H9 (cell line): ENCODE measurements around the gene ING1. TPM values are rescaled to one million over a fixed set of nuclear protein-coding genes. Genes with fewer than 3 reads are reported as not detected.

Experiments used
- DNase-seq: peaks from one replicate; pipeline ENCODE4 v3.0.0-alpha.2; 2017
- H2AFZ ChIP-seq: one replicate; pipeline ENCODE4 v1.6.1; 2013; ENCODE audit warnings: mild to moderate bottlenecking, low read length, control low read depth, moderate library complexity
- H2AK5ac ChIP-seq: 2 replicates; pipeline ENCODE4 v1.6.1; 2013; ENCODE audit warnings: low read length, control low read depth, mixed read lengths; ENCODE audit not compliant: insufficient read length
- H2BK120ac ChIP-seq: one replicate; pipeline ENCODE4 v1.6.1; 2013; ENCODE audit warnings: low read depth, mild to moderate bottlenecking, low read length, control low read depth, inconsistent platforms; ENCODE audit not compliant: poor library complexity, severe bottlenecking
- H2BK12ac ChIP-seq: 2 replicates; pipeline ENCODE4 v1.6.1; 2013; ENCODE audit warnings: low read length, control low read depth, mixed read lengths, low read depth; ENCODE audit not compliant: insufficient read length
- H2BK15ac ChIP-seq: 2 replicates; pipeline ENCODE4 v1.6.1; 2013; ENCODE audit warnings: low read depth, low read length, control low read depth
- H2BK20ac ChIP-seq: one replicate; pipeline ENCODE4 v1.6.1; 2013; ENCODE audit warnings: low read depth, mild to moderate bottlenecking, low read length, control low read depth, inconsistent platforms; ENCODE audit not compliant: poor library complexity, severe bottlenecking
- H2BK5ac ChIP-seq: 2 replicates; pipeline ENCODE4 v1.6.1; 2013; ENCODE audit warnings: low read length, control low read depth, mixed read lengths; ENCODE audit not compliant: insufficient read length
- H3K14ac ChIP-seq: 2 replicates; pipeline ENCODE4 v1.6.1; 2013; ENCODE audit warnings: low read length, control low read depth; ENCODE audit not compliant: insufficient read depth
- H3K18ac ChIP-seq: 2 replicates; pipeline ENCODE4 v1.6.1; 2013; ENCODE audit warnings: low read depth, mild to moderate bottlenecking, mixed read lengths, low read length, control low read depth; ENCODE audit not compliant: insufficient read length
- H3K23ac ChIP-seq: 2 replicates; pipeline ENCODE4 v1.6.1; 2013; ENCODE audit warnings: low read length, control low read depth, mixed read lengths, low read depth; ENCODE audit not compliant: insufficient read length
- H3K23me2 ChIP-seq: 2 replicates; pipeline ENCODE4 v1.6.1; 2013; ENCODE audit warnings: low read depth, mild to moderate bottlenecking, mixed read lengths, low read length, control low read depth; ENCODE audit not compliant: insufficient read length, poor library complexity, severe bottlenecking
- H3K27ac ChIP-seq: 2 replicates; pipeline ENCODE4 v1.5.1; 2013; ENCODE audit warnings: low read length, control low read depth, mixed read lengths, low read depth; ENCODE audit not compliant: insufficient read length
- H3K27me3 ChIP-seq: 2 replicates; pipeline ENCODE4 v1.6.1; 2013; ENCODE audit warnings: low read length, control low read depth, inconsistent platforms; ENCODE audit not compliant: insufficient read depth
- H3K4ac ChIP-seq: 2 replicates; pipeline ENCODE4 v1.6.1; 2013; ENCODE audit warnings: low read depth, mild to moderate bottlenecking, control low read depth, inconsistent platforms, low read length, moderate library complexity
- H3K4me1 ChIP-seq: 2 replicates; pipeline ENCODE4 v1.6.1; 2013; ENCODE audit warnings: low read length, control low read depth, inconsistent platforms; ENCODE audit not compliant: insufficient read depth
- H3K4me2 ChIP-seq: 2 replicates; pipeline ENCODE4 v1.6.1; 2013; ENCODE audit warnings: low read length, control low read depth, mixed read lengths; ENCODE audit not compliant: insufficient read length, insufficient read depth
- H3K56ac ChIP-seq: 2 replicates; pipeline ENCODE4 v1.6.1; 2013; ENCODE audit warnings: low read depth, mild to moderate bottlenecking, mixed read lengths, low read length, control low read depth; ENCODE audit not compliant: insufficient read length
- H3K79me1 ChIP-seq: 2 replicates; pipeline ENCODE4 v1.6.1; 2013; ENCODE audit warnings: low read depth, mild to moderate bottlenecking, moderate library complexity, low read length, control low read depth, inconsistent platforms; ENCODE audit not compliant: insufficient read depth, poor library complexity, severe bottlenecking
- H3K79me2 ChIP-seq: 2 replicates; pipeline ENCODE4 v1.6.1; 2013; ENCODE audit warnings: low read length, control low read depth, inconsistent platforms; ENCODE audit not compliant: insufficient read depth
- H3K9ac ChIP-seq: 2 replicates; pipeline ENCODE4 v1.6.1; 2013; ENCODE audit warnings: low read length, control low read depth, mixed read lengths; ENCODE audit not compliant: insufficient read length; ENCODE audit errors: extremely low read depth
- H3K9me3 ChIP-seq: one replicate; pipeline ENCODE4 v1.6.1; 2013; ENCODE audit warnings: low read depth, low read length, inconsistent platforms; ENCODE audit not compliant: control insufficient read depth
- H3T11ph ChIP-seq: one replicate; pipeline ENCODE4 v1.6.1; 2013; ENCODE audit warnings: mild to moderate bottlenecking, low read length, control low read depth, inconsistent platforms
- H4K20me1 ChIP-seq: one replicate; pipeline ENCODE4 v1.6.1; 2013; ENCODE audit not compliant: control insufficient read depth, insufficient read length, insufficient read depth
- H4K5ac ChIP-seq: 2 replicates; pipeline ENCODE4 v1.6.1; 2013; ENCODE audit warnings: low read depth, mild to moderate bottlenecking, mixed read lengths, low read length, control low read depth; ENCODE audit not compliant: insufficient read length
- H4K8ac ChIP-seq: replicated peaks from 2 replicates; pipeline ENCODE4 v1.6.1; 2013; ENCODE audit warnings: low read length, control low read depth, mixed read lengths, low read depth; ENCODE audit not compliant: insufficient read length
- H4K91ac ChIP-seq: 2 replicates; pipeline ENCODE4 v1.6.1; 2013; ENCODE audit warnings: low read depth, mild to moderate bottlenecking, moderate library complexity, mixed read lengths, low read length, control low read depth; ENCODE audit not compliant: insufficient read length
- H3K27ac Mint-ChIP-seq, 3 experiments: 2 replicates in 2 of 3; 3 replicates in 1 of 3; pipeline ENCODE4 v1.8.0; 2020 to 2021; ENCODE audit warnings: mixed read lengths in 3 of 3, mild to moderate bottlenecking in 1 of 3, moderate library complexity in 1 of 3
- H3K27me3 Mint-ChIP-seq: 2 replicates; pipeline ENCODE4 v1.8.0; 2021; ENCODE audit warnings: low read depth, mild to moderate bottlenecking, moderate library complexity, mixed read lengths
- H3K36me3 Mint-ChIP-seq, 3 experiments: 2 replicates in 2 of 3; 3 replicates in 1 of 3; pipeline ENCODE4 v1.8.0; 2020 to 2021; ENCODE audit warnings: low read depth in 3 of 3, mixed read lengths in 3 of 3; ENCODE audit not compliant: insufficient read depth in 1 of 3
- H3K4me1 Mint-ChIP-seq, 2 experiments: 2 replicates each; pipeline ENCODE4 v1.8.0; 2020; ENCODE audit warnings: mixed read lengths in 2 of 2
- H3K4me3 Mint-ChIP-seq, 2 experiments: 2 replicates in 1 of 2; 3 replicates in 1 of 2; pipeline ENCODE4 v1.8.0; 2020 to 2021; ENCODE audit warnings: mild to moderate bottlenecking in 2 of 2, mixed read lengths in 2 of 2, moderate library complexity in 1 of 2
- H3K9me3 Mint-ChIP-seq, 2 experiments: 2 replicates in 1 of 2; 3 replicates in 1 of 2; pipeline ENCODE4 v1.8.0; 2020; ENCODE audit warnings: mild to moderate bottlenecking in 2 of 2, mixed read lengths in 2 of 2, moderate library complexity in 1 of 2
- CTCF ChIP-seq: fragments of 200-600 bp; sonication (generic); conservative IDR thresholded peaks from 3 replicates; pipeline ENCODE4 v1.8.0; 2021; ENCODE audit warnings: antibody characterized with exemption, mild to moderate bottlenecking
- WGBS: extraction: QIAGEN DNeasy Blood & Tissue Kit; methylation state at CpG from one replicate; pipeline ENCODE4 v1.1.7; 2013; ENCODE audit warnings: missing lambda C conversion rate, low lambda C conversion rate, mixed read lengths; ENCODE audit not compliant: insufficient read length; ENCODE audit errors: extremely low coverage; 5-methylcytosine and 5-hydroxymethylcytosine counted together
- total RNA-seq: library from RNA; stranded (reverse); gene quantifications from 2 replicates; pipeline ENCODE4 v1.2.1, GENCODE V29; 2021

Gene ING1
- total RNA-seq, 1 experiment from 2014 or later: 17.3 TPM

GRCh38 chr13:110677731-110678545 lies 35.6 kb upstream of the ING1 start:
- Histone ChIP-seq H2AFZ (no peak overlapping the region), H2BK120ac (no peak overlapping the region), H3K9ac (no peak overlapping the region), H3K56ac (no peak overlapping the region), H3K14ac (no peak overlapping the region), H3K27me3 (no peaks in the 10 kb centered on the region), H4K20me1 (no peaks in the 10 kb centered on the region), H3K23me2 (no peaks in the 10 kb centered on the region), H2AK5ac (no peak overlapping the region), H4K5ac (no peak overlapping the region), H2BK5ac (no peak overlapping the region), H2BK15ac (no peak overlapping the region), H3K4ac (no peak overlapping the region), H3K4me1 (no peaks in the 10 kb centered on the region), H4K8ac (no peak overlapping the region), H2BK12ac (no peak overlapping the region), H3T11ph (no peak overlapping the region), H3K27ac (no peak overlapping the region), H3K18ac (no peak overlapping the region), H3K4me2 (no peak overlapping the region), H3K9me3 (no peaks in the 10 kb centered on the region), H3K79me1 (no peaks in the 10 kb centered on the region), H3K79me2 (no peaks in the 10 kb centered on the region), H3K23ac (no peak overlapping the region), H2BK20ac (no peak overlapping the region), H4K91ac (no peak overlapping the region)
- no peak for TF ChIP-seq CTCF
- Mint-ChIP-seq H3K9me3 (peaks cover 0 to 3% of the 10 kb centered on the region in 2 experiments; a peak in 1 of 5 replicates), H3K36me3 (peaks cover 47 to 68% (median 61%) of the 10 kb centered on the region in 3 experiments), H3K4me3 (no peak overlapping the region), H3K27me3 (no peaks in the 10 kb centered on the region), H3K4me1 (no peaks in the 10 kb centered on the region), H3K27ac (no peak overlapping the region; a peak in 1 of 7 replicates)
- WGBS: no CpG with 5 or more reads among the region's 28 CpGs
- no peak for DNase-seq
